ENCODE results near the gene NDUFS7.

- TF ChIP-seq CTCF (IDR thresholded peaks at IDR 0.05) (no peak), POLR2A (IDR thresholded peaks at IDR 0.05) (no peak), EP300 (IDR thresholded peaks at IDR 0.05) (no peak), POLR2AphosphoS5 (IDR thresholded peaks at IDR 0.05) (no peak)
Measured at GRCh38 chr19:1441677-1442438, 58.2 kb downstream of the NDUFS7 start.

All from stomach (tissue), 4 donors.